ENCODE results near the gene MARCKS. TPM values are rescaled to one million over a fixed set of nuclear protein-coding genes. Genes with fewer than 3 reads are reported as not detected.
"Not testable (repeated sequence)": the region's sequence is repeated elsewhere in the genome, so short reads cannot be mapped to it uniquely, and the experiment has no call there.

The MARCKS gene
- total RNA-seq, 4 donors from 2014 or later = 33.7 to 42.9 (median 36.7) TPM

DNA sequence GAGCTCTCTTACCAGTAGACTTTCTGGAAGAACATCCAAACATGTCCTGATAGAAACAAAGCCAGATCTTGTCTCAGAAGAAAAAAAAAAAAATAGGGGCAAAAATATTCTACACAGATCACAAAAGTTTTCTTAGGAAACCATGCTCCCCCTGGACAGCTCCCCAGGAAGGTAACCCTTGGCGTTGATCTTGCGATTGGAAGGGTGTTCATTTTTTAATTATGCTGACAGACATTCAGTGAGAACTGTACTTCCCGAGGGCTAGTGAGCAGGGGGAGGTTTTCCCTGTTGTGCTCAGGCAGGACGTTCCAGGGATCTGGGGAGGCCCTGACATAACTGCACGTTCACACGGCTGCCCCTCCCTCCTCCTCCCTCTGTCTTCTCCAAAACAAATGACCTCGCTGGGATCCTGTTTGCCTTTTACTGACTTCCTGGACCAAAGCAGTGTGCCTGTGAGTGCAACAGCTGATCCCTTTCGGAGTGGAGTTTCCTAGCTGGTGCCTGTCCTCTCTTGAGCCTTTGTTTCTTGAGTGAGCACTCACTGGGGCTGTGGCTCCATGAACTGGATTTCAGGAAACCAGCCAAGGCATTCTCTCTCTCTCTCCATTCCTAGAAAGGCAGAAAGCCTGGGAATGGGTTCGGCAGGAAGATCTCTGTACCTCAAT is 46.7 kb downstream of the MARCKS start:
- no peaks in the 10 kb centered on the region for H3K36me3 ChIP-seq
- H3K4me3 ChIP-seq = no peak overlapping the region
- peak overlapping the region in 2 of 4 donors; percentile 32 to 35 for H3K27ac ChIP-seq
- DNase-seq = no peak
- no peaks in the 10 kb centered on the region for H3K4me1 ChIP-seq
- H3K9me3 ChIP-seq = no peaks in the 10 kb centered on the region
- TF ChIP-seq, protein P1, sequence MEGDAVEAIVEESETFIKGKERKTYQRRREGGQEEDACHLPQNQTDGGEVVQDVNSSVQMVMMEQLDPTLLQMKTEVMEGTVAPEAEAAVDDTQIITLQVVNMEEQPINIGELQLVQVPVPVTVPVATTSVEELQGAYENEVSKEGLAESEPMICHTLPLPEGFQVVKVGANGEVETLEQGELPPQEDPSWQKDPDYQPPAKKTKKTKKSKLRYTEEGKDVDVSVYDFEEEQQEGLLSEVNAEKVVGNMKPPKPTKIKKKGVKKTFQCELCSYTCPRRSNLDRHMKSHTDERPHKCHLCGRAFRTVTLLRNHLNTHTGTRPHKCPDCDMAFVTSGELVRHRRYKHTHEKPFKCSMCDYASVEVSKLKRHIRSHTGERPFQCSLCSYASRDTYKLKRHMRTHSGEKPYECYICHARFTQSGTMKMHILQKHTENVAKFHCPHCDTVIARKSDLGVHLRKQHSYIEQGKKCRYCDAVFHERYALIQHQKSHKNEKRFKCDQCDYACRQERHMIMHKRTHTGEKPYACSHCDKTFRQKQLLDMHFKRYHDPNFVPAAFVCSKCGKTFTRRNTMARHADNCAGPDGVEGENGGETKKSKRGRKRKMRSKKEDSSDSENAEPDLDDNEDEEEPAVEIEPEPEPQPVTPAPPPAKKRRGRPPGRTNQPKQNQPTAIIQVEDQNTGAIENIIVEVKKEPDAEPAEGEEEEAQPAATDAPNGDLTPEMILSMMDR (IDR thresholded peaks at IDR 0.05) = no peak
- TF ChIP-seq POLR2A (IDR thresholded peaks at IDR 0.05) = no peak
- no peaks in the 10 kb centered on the region for H3K27me3 ChIP-seq

DNA sequence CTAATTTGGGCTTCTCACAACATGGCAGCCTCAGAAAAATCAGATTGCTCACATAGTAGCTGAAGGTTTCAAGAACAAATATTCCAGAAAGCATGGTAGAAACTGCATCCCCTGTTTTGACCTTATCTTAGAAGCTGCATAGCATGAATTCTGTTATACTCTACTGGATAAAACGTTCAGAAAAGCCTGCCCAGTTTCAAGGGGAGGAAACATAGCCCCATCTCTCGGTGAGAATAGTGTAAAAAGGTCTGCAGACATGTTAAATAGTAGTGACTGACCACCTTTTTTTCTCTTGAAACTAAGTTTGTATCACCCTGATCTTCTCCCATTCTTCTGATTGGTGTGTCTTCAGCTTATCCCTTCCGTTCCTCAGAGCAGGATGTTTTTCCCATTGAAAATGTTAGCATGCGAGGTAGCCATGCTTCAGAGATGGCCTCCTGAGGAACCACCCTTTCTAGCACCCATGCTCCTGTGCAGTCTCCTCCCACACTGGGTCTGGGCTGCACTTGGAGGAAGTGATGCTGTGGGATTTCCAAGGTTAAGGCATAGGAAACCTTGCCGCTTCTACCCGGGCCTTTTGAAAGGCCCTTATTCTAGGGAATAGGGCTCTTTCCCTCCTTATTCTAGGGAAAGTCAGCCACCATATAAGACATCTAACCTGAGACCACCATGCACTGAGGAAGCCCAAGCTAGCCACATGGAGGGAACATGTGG is 50.1 kb downstream of the MARCKS start:
- no peaks in the 10 kb centered on the region for H3K4me1 ChIP-seq
- H3K4me3 ChIP-seq = no peak overlapping the region
- H3K27me3 ChIP-seq = peaks cover 0 to 3% of the 10 kb centered on the region in 2 donors
- no peak overlapping the region for H3K27ac ChIP-seq
- H3K36me3 ChIP-seq = no peaks in the 10 kb centered on the region
- TF ChIP-seq, protein P1 (IDR thresholded peaks at IDR 0.05) = no peak
- TF ChIP-seq POLR2A (IDR thresholded peaks at IDR 0.05) = no peak
- no peak for DNase-seq
- H3K9me3 ChIP-seq = no peaks in the 10 kb centered on the region

DNA sequence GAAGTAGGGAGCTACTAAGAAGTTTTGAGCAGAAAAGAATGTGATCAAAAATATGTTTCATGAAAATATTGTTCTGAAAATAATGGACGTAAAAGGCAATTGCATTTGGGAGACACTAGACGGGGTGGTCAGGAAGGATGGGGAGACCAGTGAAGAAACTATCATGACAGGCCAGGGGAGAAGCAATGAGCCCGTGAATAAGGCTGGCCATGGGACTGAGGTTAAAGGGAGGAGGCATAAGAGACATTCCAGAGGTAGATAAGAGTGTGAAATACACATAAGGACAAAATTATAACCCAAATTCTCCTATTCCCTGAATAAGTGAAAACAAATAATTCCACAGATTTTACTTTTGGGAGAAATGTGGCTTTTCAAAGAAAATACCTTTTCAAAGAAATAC is 51.7 kb downstream of the MARCKS start:
- H3K4me3 ChIP-seq = no peak overlapping the region
- H3K36me3 ChIP-seq = no peaks in the 10 kb centered on the region
- H3K27ac ChIP-seq = no peak overlapping the region
- TF ChIP-seq, protein P1 (IDR thresholded peaks at IDR 0.05) = no peak
- TF ChIP-seq POLR2A (IDR thresholded peaks at IDR 0.05) = no peak
- no peaks in the 10 kb centered on the region for H3K9me3 ChIP-seq
- DNase-seq = no peak
- H3K27me3 ChIP-seq = peaks cover 0 to 3% of the 10 kb centered on the region in 2 donors
- no peaks in the 10 kb centered on the region for H3K4me1 ChIP-seq

- Histone ChIP-seq H3K9me3 (no peaks in the 10 kb centered on the region), H3K36me3 (no peaks in the 10 kb centered on the region), H3K4me3 (no peak overlapping the region), H3K27ac (no peak overlapping the region), H3K4me1 (no peaks in the 10 kb centered on the region), H3K27me3 (peaks cover 0 to 3% of the 10 kb centered on the region in 2 donors)
- TF ChIP-seq POLR2A (IDR thresholded peaks at IDR 0.05) = no peak
- TF ChIP-seq, protein P1 (IDR thresholded peaks at IDR 0.05) = peak; percentile 36 to 87 (median 73)
- DNase-seq = no peak
Measured at GRCh38 chr6:113909224-113909856, 52.2 kb downstream of the MARCKS start.

DNA sequence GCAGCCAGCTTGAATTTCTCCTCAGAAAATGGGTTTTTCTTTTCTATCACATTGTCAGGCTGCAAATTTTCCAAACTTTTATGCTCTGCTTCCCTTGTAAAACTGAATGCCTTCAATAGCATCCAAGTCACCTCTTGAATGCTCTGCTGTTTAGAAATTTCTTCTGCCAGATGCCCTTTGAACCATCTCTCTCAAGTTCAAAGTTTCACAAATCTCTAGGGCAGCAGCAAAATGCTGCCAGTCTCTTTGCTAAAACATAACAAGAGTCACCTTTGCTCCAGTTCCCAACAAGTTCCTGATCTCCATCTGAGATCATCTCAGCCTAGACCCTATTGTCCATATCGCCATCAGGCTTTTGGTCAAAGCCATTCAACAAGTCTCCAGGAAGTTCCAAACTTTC is 53.1 kb downstream of the MARCKS start:
- H3K4me1 ChIP-seq, H3K9me3 ChIP-seq, H3K27ac ChIP-seq, DNase-seq, H3K27me3 ChIP-seq, H3K36me3 ChIP-seq, H3K4me3 ChIP-seq: not testable (repeated sequence)

Other genes starting within 250 kb of the MARCKS start
- 10 to 100 TPM; 29.6 to 49.5 (median 43.8) TPM for gene HDAC2, start 113.8 kb downstream of the MARCKS start, total RNA-seq

Data from Peyer's patch (tissue), 4 donors.